HG03196 (cell line): ENCODE data around the gene ABCB11.

Experiments used
- ATAC-seq: cut with Tn5 transposase; IDR thresholded peaks from one replicate; pipeline ENCODE4 v1.9.1; 2021; ENCODE audit not compliant: unreplicated experiment

ABCB11 gene

GRCh38 chr2:169010633-169011460 lies 20.3 kb downstream of the ABCB11 start:
- ATAC-seq = no peak

GRCh38 chr2:169009865-169010579 lies 21.1 kb downstream of the ABCB11 start:
- ATAC-seq = no peak

- ATAC-seq = no peak
Observed at GRCh38 chr2:169007941-169008340, 23.2 kb downstream of the ABCB11 start.

- no peak for ATAC-seq
Observed at GRCh38 chr2:169007356-169007755, 23.8 kb downstream of the ABCB11 start.

GRCh38 chr2:169006665-169007064 lies 24.5 kb downstream of the ABCB11 start:
- ATAC-seq = no peak

- no peak for ATAC-seq
Observed at GRCh38 chr2:169005994-169006393, 25.1 kb downstream of the ABCB11 start.

GRCh38 chr2:169005080-169005598 lies 26.0 kb downstream of the ABCB11 start:
- ATAC-seq = no peak

- ATAC-seq = no peak
Observed at GRCh38 chr2:169002161-169002738, 28.9 kb downstream of the ABCB11 start.

- no peak for ATAC-seq
Observed at GRCh38 chr2:169001116-169001815, 29.9 kb downstream of the ABCB11 start.

GRCh38 chr2:168999668-169000213 lies 31.4 kb downstream of the ABCB11 start:
- ATAC-seq = no peak

- ATAC-seq = no peak
Observed at GRCh38 chr2:168998609-168999211, 32.4 kb downstream of the ABCB11 start.

GRCh38 chr2:168997794-168998193 lies 33.3 kb downstream of the ABCB11 start:
- ATAC-seq = no peak

GRCh38 chr2:168997118-168997521 lies 34.0 kb downstream of the ABCB11 start:
- ATAC-seq = no peak

GRCh38 chr2:168995744-168996143 lies 35.4 kb downstream of the ABCB11 start:
- no peak for ATAC-seq

GRCh38 chr2:168993538-168993937 lies 37.6 kb downstream of the ABCB11 start:
- no peak for ATAC-seq

- ATAC-seq = no peak
Observed at GRCh38 chr2:168992591-168993349, 38.4 kb downstream of the ABCB11 start.

GRCh38 chr2:168992026-168992425 lies 39.1 kb downstream of the ABCB11 start:
- ATAC-seq = no peak

- ATAC-seq = no peak
Observed at GRCh38 chr2:168988755-168989154, 42.4 kb downstream of the ABCB11 start.

- ATAC-seq = no peak
Observed at GRCh38 chr2:168986398-168986943, 44.7 kb downstream of the ABCB11 start.
